ENCODE data around the gene XRCC4.
A peak's percentile ranks its signal among the peaks of the same experiment; 100 is the strongest.
"Not testable (repeated sequence)": the region's sequence is repeated elsewhere in the genome, so short reads cannot be mapped to it uniquely, and the experiment has no call there.

Gene XRCC4

DNA sequence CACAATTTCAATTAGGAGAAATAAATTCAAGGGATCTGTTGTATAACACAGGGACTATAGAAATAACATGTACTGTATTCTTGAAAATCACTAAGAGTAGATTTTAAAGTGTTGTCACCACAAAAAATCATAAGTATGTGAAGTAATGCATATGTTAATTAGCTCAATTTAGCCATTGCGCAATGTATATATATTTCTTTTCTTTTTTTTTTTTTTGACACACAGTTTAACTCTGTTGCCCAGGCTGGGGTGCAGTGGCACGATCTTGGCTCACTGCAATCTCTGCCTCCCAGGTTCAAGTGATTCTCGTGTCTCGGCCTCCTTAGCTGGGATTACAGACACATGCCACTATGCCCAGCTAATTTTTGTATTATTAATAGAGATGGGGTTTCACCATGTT is 70.2 kb downstream of the XRCC4 start:
- Mint-ChIP-seq H3K4me3 (no peak overlapping the region), H3K27me3 (ENCODE audit: low read depth) (no peaks in the 10 kb centered on the region), H3K27ac (peak overlapping the region in 1 of 3 experiments; percentile 23), H3K9me3 (no peaks in the 10 kb centered on the region), H3K36me3 (ENCODE audit: low read depth) (peaks cover 10% of the 10 kb centered on the region), H3K4me1 (peaks cover 12% of the 10 kb centered on the region)
- TF ChIP-seq, protein P1, sequence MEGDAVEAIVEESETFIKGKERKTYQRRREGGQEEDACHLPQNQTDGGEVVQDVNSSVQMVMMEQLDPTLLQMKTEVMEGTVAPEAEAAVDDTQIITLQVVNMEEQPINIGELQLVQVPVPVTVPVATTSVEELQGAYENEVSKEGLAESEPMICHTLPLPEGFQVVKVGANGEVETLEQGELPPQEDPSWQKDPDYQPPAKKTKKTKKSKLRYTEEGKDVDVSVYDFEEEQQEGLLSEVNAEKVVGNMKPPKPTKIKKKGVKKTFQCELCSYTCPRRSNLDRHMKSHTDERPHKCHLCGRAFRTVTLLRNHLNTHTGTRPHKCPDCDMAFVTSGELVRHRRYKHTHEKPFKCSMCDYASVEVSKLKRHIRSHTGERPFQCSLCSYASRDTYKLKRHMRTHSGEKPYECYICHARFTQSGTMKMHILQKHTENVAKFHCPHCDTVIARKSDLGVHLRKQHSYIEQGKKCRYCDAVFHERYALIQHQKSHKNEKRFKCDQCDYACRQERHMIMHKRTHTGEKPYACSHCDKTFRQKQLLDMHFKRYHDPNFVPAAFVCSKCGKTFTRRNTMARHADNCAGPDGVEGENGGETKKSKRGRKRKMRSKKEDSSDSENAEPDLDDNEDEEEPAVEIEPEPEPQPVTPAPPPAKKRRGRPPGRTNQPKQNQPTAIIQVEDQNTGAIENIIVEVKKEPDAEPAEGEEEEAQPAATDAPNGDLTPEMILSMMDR (IDR thresholded peaks at IDR 0.05; ENCODE audit: unreplicated experiment in 3 of 3): no peak

DNA sequence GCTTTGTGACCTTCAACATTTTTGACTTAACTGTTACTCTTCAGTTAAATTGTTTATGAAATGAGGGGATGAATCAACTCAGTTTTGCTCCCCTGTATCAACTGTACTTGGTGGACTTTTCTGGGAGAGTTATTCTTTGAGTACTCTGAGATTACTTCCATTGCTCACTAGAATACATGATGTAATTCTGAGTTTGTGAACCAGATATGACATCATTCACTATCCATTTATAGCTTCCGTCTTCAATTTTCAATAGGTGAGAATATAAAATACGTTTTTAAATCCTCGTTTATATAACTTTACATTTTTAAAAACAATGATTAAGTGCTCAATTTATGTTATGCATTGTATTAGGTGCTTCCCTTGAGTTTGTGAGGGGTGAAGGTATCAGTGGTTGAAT is 71.0 kb downstream of the XRCC4 start:
- Mint-ChIP-seq H3K27me3 (ENCODE audit: low read depth) (no peaks in the 10 kb centered on the region), H3K36me3 (ENCODE audit: low read depth) (peaks cover 10% of the 10 kb centered on the region), H3K27ac (no peak overlapping the region), H3K9me3 (no peaks in the 10 kb centered on the region), H3K4me3 (no peak overlapping the region), H3K4me1 (peaks cover 12% of the 10 kb centered on the region)
- TF ChIP-seq, protein P1 (IDR thresholded peaks at IDR 0.05; ENCODE audit: unreplicated experiment in 3 of 3): no peak

- TF ChIP-seq, protein P1 (IDR thresholded peaks at IDR 0.05; ENCODE audit: unreplicated experiment in 3 of 3): no peak
- Mint-ChIP-seq H3K27ac (no peak overlapping the region), H3K9me3 (no peaks in the 10 kb centered on the region), H3K4me1 (peaks cover 12% of the 10 kb centered on the region), H3K36me3 (ENCODE audit: low read depth) (peaks cover 4% of the 10 kb centered on the region), H3K27me3 (ENCODE audit: low read depth) (no peaks in the 10 kb centered on the region), H3K4me3 (no peak overlapping the region)
These were observed 72.3 kb downstream of the XRCC4 start for GRCh38 chr5:83149671-83150070.

- Mint-ChIP-seq H3K27ac (no peak overlapping the region), H3K27me3 (ENCODE audit: low read depth) (no peaks in the 10 kb centered on the region), H3K9me3 (no peaks in the 10 kb centered on the region), H3K4me3 (no peak overlapping the region), H3K4me1 (no peaks in the 10 kb centered on the region), H3K36me3 (ENCODE audit: low read depth) (no peaks in the 10 kb centered on the region)
- TF ChIP-seq, protein P1 (IDR thresholded peaks at IDR 0.05; ENCODE audit: unreplicated experiment in 3 of 3): no peak
These were observed 74.5 kb downstream of the XRCC4 start for GRCh38 chr5:83151821-83152220.

DNA sequence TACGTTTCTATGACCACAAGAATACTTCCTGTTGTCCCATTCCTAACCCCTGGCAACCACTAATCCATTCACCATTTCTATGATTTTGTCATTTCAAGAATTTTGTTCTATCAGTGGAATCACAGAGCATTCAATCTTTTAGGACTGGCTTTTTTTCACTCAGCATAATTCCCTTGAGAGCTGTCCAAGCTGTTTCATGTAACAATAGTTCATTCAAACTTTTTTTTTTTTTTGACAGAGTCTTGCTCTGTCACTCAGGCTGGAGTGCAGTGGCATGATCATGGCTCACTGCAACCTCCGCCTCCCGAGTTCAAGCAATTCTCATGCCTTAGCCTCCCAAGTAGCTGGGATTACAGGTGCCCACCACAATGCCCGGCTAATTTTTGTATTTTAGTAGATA is 75.6 kb downstream of the XRCC4 start:
- not testable (repeated sequence) for H3K9me3 Mint-ChIP-seq; H3K4me3 Mint-ChIP-seq; H3K27ac Mint-ChIP-seq; H3K4me1 Mint-ChIP-seq; H3K27me3 Mint-ChIP-seq (ENCODE audit: low read depth); H3K36me3 Mint-ChIP-seq (ENCODE audit: low read depth)

GRCh38 chr5:83156001-83156400 is 78.7 kb downstream of the XRCC4 start:
- TF ChIP-seq, protein P1 (IDR thresholded peaks at IDR 0.05; ENCODE audit: unreplicated experiment in 3 of 3): no peak
- Mint-ChIP-seq H3K9me3 (no peaks in the 10 kb centered on the region), H3K4me3 (no peak overlapping the region), H3K4me1 (no peaks in the 10 kb centered on the region), H3K36me3 (ENCODE audit: low read depth) (no peaks in the 10 kb centered on the region), H3K27me3 (ENCODE audit: low read depth) (no peaks in the 10 kb centered on the region), H3K27ac (no peak overlapping the region)

Data from nephron (organoid).